ENCODE data around the gene CAMSAP2. TPM values are rescaled to one million over a fixed set of nuclear protein-coding genes. Genes with fewer than 3 reads are reported as not detected.

The CAMSAP2 gene
- total RNA-seq, 1 donor = 2.7 TPM

DNA sequence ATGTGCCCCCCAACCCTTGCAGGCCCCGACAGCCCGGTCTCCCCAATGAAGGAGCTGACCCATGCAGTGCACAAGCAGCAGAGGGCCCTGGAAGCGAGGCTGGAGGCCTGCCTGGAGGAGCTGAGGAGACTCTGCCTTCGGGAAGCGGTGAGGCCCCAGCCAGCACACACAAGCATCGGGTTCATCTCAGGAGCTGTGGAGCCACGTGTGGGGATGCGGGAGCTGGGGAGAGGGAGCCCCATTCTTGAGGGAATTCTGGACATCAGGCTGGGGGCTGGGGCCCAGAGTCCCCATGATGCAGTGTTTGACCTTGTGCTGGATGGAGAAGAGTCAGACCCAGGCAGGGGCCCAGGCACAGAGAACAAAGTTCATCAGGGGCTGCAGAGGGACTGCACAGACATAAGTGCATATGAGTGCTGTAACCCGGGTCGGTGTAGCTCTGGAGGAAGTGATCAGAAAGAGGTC lies 160.8 kb downstream of the CAMSAP2 start:
- Histone ChIP-seq H3K27me3 (ENCODE audit: insufficient read depth, low read length) (no peaks in the 10 kb centered on the region), H3K9me3 (ENCODE audit: low read depth, low read length) (no peaks in the 10 kb centered on the region)

DNA sequence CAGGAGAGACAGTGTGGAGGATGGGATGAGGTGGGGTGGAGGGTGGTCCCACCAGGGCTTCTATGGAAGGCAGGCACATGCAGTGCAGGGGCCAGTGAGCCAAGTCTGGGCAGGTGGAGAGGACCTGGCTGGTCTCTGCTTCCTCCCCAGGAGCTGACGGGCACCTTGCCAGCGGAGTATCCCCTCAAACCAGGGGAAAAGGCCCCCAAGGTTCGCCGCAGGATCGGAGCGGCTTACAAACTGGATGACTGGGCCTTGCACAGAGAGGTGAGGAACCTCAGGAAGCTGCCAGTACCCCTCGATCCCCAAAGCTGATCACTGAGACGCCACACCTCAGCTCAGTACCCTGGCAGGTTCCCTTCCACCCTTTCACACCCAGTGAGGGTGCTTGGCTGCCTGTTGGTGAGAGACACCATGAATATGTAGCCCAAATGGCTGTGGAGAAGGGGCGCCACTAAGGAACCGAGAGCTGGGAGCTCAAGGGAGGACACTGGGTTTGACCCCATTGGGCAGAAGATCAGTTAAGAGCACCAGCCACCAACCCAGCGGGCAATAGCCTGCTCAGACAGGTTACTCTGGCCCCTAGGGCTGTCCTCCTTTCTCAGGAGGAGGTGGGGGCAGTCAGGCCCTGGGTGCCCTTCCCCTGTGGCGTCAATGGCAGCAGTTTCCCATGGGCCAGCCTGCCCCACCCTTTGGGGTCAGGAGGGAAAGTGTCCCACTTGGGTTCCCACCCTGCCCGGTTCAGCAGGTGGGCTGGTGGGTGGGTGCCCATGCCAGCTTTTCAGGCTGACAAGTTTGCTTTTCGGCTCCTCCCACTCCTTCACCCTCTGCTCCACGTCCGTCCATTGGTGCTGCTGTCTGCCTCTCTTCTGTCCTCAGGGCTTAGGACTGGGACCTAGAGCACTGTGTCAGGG lies 161.5 kb downstream of the CAMSAP2 start:
- peaks cover 3% of the 10 kb centered on the region for H3K4me1 ChIP-seq (ENCODE audit: insufficient read depth, low read length)
- no peaks in the 10 kb centered on the region for H3K9me3 ChIP-seq (ENCODE audit: low read depth, low read length)
- H3K27me3 ChIP-seq (ENCODE audit: insufficient read depth, low read length) = no peaks in the 10 kb centered on the region
- H3K4me3 ChIP-seq (ENCODE audit: low read length) = no peak overlapping the region

More for the DNA sequence above, 160.8 kb downstream of the CAMSAP2 start:
- H3K4me3 ChIP-seq (ENCODE audit: low read length) = no peak overlapping the region
- no peaks in the 10 kb centered on the region for H3K4me1 ChIP-seq (ENCODE audit: insufficient read depth, low read length)

DNA sequence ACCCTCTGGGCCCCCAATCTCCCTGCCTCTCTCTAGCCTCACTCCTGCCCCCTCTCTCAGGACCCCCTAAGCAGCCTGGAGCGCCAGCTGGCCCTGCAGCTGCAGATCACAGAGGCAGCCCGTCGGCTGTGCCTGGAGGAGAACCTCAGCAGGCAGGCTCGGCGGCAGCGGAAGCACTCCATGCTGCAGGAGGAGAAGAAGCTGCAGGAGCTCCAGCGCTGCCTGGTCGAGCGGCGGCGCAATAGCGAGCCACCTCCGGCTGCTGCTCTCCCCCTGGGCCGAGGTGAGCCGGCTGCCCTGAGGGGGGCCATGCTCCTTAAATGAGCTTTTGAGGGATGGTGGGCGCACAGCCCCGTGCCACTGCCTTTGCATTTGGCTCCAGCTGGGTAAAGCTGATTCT lies 162.2 kb downstream of the CAMSAP2 start:
- Histone ChIP-seq H3K9me3 (ENCODE audit: low read depth, low read length) (no peaks in the 10 kb centered on the region), H3K4me3 (ENCODE audit: low read length) (no peak overlapping the region), H3K4me1 (ENCODE audit: insufficient read depth, low read length) (peaks cover 9% of the 10 kb centered on the region), H3K27me3 (ENCODE audit: insufficient read depth, low read length) (no peaks in the 10 kb centered on the region)

- Histone ChIP-seq H3K27me3 (ENCODE audit: insufficient read depth, low read length) (no peaks in the 10 kb centered on the region), H3K4me3 (ENCODE audit: low read length) (no peak overlapping the region), H3K9me3 (ENCODE audit: low read depth, low read length) (no peaks in the 10 kb centered on the region), H3K4me1 (ENCODE audit: insufficient read depth, low read length) (peaks cover 12% of the 10 kb centered on the region)
These were observed 162.7 kb downstream of the CAMSAP2 start for GRCh38 chr1:200901350-200901749.

DNA sequence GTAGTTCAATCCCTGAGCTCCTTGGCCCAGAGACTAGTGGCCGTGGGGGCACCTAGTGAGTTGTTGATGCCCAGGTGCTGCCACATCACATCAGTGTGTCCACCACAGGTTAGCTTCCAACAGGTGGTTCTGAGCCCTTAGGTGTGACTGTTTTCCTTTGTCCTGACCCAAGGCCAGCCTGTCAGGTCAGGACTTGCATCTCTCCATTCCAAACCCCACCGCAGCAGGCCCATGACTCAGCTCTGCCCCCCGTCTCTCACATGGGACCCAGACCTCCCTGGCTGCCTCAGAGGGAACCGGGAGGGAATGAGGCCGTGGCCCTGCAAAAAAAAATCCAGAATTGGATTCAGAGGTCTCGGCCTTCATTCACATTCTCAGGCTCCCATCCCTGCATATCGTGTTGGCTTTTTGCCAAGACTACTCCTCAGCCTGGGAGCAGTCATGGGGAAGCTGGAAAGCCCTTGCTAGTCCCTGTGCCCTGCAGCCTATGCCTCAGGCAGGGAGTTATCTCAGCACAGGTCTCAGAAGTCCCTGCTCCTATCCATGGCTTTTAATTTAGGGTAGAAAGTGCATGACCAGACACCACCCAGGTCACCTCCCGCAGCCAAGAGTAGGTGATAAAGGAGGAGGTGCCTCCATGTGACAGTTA lies 163.2 kb downstream of the CAMSAP2 start:
- Histone ChIP-seq H3K4me1 (ENCODE audit: insufficient read depth, low read length) (peaks cover 18% of the 10 kb centered on the region), H3K27me3 (ENCODE audit: insufficient read depth, low read length) (no peaks in the 10 kb centered on the region), H3K9me3 (ENCODE audit: low read depth, low read length) (no peaks in the 10 kb centered on the region), H3K4me3 (ENCODE audit: low read length) (no peak overlapping the region)

GRCh38 chr1:200903793-200904192 lies 165.1 kb downstream of the CAMSAP2 start:
- no peaks in the 10 kb centered on the region for H3K9me3 ChIP-seq (ENCODE audit: low read depth, low read length)
- H3K27me3 ChIP-seq (ENCODE audit: insufficient read depth, low read length) = no peaks in the 10 kb centered on the region

GRCh38 chr1:200904772-200905171 lies 166.1 kb downstream of the CAMSAP2 start:
- Histone ChIP-seq H3K9me3 (ENCODE audit: low read depth, low read length) (no peaks in the 10 kb centered on the region), H3K27me3 (ENCODE audit: insufficient read depth, low read length) (no peaks in the 10 kb centered on the region), H3K4me1 (ENCODE audit: insufficient read depth, low read length) (peaks cover 32% of the 10 kb centered on the region), H3K4me3 (ENCODE audit: low read length) (no peak overlapping the region)

More at GRCh38 chr1:200903793-200904192, 165.1 kb downstream of the CAMSAP2 start:
- peaks cover 32% of the 10 kb centered on the region for H3K4me1 ChIP-seq (ENCODE audit: insufficient read depth, low read length)
- H3K4me3 ChIP-seq (ENCODE audit: low read length) = no peak overlapping the region

- peaks cover 32% of the 10 kb centered on the region for H3K4me1 ChIP-seq (ENCODE audit: insufficient read depth, low read length)
- H3K27me3 ChIP-seq (ENCODE audit: insufficient read depth, low read length) = no peaks in the 10 kb centered on the region
- no peaks in the 10 kb centered on the region for H3K9me3 ChIP-seq (ENCODE audit: low read depth, low read length)
- H3K4me3 ChIP-seq (ENCODE audit: low read length) = no peak overlapping the region
These were observed 166.8 kb downstream of the CAMSAP2 start for GRCh38 chr1:200905411-200906052.

- Histone ChIP-seq H3K4me1 (ENCODE audit: insufficient read depth, low read length) (peaks cover 32% of the 10 kb centered on the region), H3K27me3 (ENCODE audit: insufficient read depth, low read length) (no peaks in the 10 kb centered on the region), H3K9me3 (ENCODE audit: low read depth, low read length) (no peaks in the 10 kb centered on the region), H3K4me3 (ENCODE audit: low read length) (no peak overlapping the region)
These were observed 167.8 kb downstream of the CAMSAP2 start for GRCh38 chr1:200906491-200906890.

DNA sequence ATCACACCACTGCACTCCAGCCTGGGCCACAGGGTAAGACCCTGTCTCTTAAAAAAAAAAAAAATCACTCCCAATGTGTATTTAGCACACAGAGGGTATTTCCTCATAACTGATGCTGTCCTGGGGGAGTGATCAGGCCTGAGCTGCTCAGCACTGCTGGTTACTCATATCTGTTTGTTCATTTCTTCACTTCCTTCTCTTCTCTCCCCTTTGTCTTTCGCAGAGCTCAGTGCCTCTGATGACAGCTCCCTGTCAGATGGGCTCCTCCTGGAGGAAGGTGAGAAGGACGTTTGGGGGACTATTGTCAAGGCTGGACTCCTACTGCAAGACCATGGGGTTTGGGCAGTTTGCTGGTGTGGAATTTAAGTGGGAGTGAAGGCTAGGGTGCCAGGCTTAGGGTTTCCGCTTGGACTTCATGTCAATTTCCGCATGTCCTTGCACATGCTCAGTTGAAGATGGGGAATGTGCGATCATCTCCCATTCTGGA lies 169.0 kb downstream of the CAMSAP2 start:
- H3K4me3 ChIP-seq (ENCODE audit: low read length) = no peak overlapping the region
- peaks cover 32% of the 10 kb centered on the region for H3K4me1 ChIP-seq (ENCODE audit: insufficient read depth, low read length)
- H3K9me3 ChIP-seq (ENCODE audit: low read depth, low read length) = no peaks in the 10 kb centered on the region
- no peaks in the 10 kb centered on the region for H3K27me3 ChIP-seq (ENCODE audit: insufficient read depth, low read length)

- no peaks in the 10 kb centered on the region for H3K9me3 ChIP-seq (ENCODE audit: low read depth, low read length)
- no peak overlapping the region for H3K4me3 ChIP-seq (ENCODE audit: low read length)
- H3K27me3 ChIP-seq (ENCODE audit: insufficient read depth, low read length) = no peaks in the 10 kb centered on the region
- peaks cover 32% of the 10 kb centered on the region for H3K4me1 ChIP-seq (ENCODE audit: insufficient read depth, low read length)
These were observed 169.6 kb downstream of the CAMSAP2 start for GRCh38 chr1:200908191-200908868.

GRCh38 chr1:200909071-200909470 lies 170.4 kb downstream of the CAMSAP2 start:
- H3K4me1 ChIP-seq (ENCODE audit: insufficient read depth, low read length) = peaks cover 32% of the 10 kb centered on the region
- no peaks in the 10 kb centered on the region for H3K27me3 ChIP-seq (ENCODE audit: insufficient read depth, low read length)
- H3K9me3 ChIP-seq (ENCODE audit: low read depth, low read length) = no peaks in the 10 kb centered on the region
- no peak overlapping the region for H3K4me3 ChIP-seq (ENCODE audit: low read length)

- Histone ChIP-seq H3K27me3 (ENCODE audit: insufficient read depth, low read length) (no peaks in the 10 kb centered on the region), H3K4me3 (ENCODE audit: low read length) (no peak overlapping the region), H3K4me1 (ENCODE audit: insufficient read depth, low read length) (peaks cover 32% of the 10 kb centered on the region), H3K9me3 (ENCODE audit: low read depth, low read length) (no peaks in the 10 kb centered on the region)
These were observed 171.1 kb downstream of the CAMSAP2 start for GRCh38 chr1:200909757-200910239.

Measured in mononuclear cell (primary cell).